Effector memory CD8-positive, alpha-beta T cell (primary cell): ENCODE data around the gene SEMA4D.

Source experiments
- ATAC-seq: fragments of 150-1000 bp; cut with Tn5 transposase; replicated peaks from 2 replicates; pipeline ENCODE4 v1.10.0; 2021; ENCODE audit warnings: mild to moderate bottlenecking, moderate library complexity
- DNase-seq, 3 experiments: peaks; one replicate each; pipeline ENCODE4 v3.0.0; 2021
- H3K27ac Mint-ChIP-seq, 2 donors: one replicate each; pipeline ENCODE4 v1.8.0; 2022; ENCODE audit warnings: mild to moderate bottlenecking in 2 of 2, mixed read lengths in 2 of 2, moderate library complexity in 2 of 2
- H3K27me3 Mint-ChIP-seq, 2 donors: one replicate each; pipeline ENCODE4 v1.8.0; 2022; ENCODE audit warnings: mixed read lengths in 2 of 2
- H3K36me3 Mint-ChIP-seq: one replicate; pipeline ENCODE4 v1.8.0; 2022; ENCODE audit warnings: mild to moderate bottlenecking, moderate library complexity, mixed read lengths; ENCODE audit not compliant: insufficient read depth
- H3K4me1 Mint-ChIP-seq, 2 donors: one replicate each; pipeline ENCODE4 v1.8.0; 2022; ENCODE audit warnings: low read depth in 2 of 2, mixed read lengths in 2 of 2
- H3K4me3 Mint-ChIP-seq, 2 donors: one replicate each; pipeline ENCODE4 v1.8.0; 2022; ENCODE audit warnings: mild to moderate bottlenecking in 2 of 2, mixed read lengths in 2 of 2, moderate library complexity in 2 of 2
- H3K9me3 Mint-ChIP-seq, 2 donors: one replicate each; pipeline ENCODE4 v1.8.0; 2022; ENCODE audit warnings: mixed read lengths in 2 of 2

SEMA4D gene

GRCh38 chr9:89365532-89365912 is 132.4 kb downstream of the SEMA4D start:
- Mint-ChIP-seq H3K9me3 (no peaks in the 10 kb centered on the region), H3K27me3 (no peaks in the 10 kb centered on the region), H3K27ac (peak overlapping the region in 1 of 2 donors; percentile 53), H3K4me3 (no peak overlapping the region), H3K4me1 (peaks cover 6 to 9% of the 10 kb centered on the region in 2 donors), H3K36me3 (peaks cover 37% of the 10 kb centered on the region)
- DNase-seq (no peak), ATAC-seq (no peak)

DNA sequence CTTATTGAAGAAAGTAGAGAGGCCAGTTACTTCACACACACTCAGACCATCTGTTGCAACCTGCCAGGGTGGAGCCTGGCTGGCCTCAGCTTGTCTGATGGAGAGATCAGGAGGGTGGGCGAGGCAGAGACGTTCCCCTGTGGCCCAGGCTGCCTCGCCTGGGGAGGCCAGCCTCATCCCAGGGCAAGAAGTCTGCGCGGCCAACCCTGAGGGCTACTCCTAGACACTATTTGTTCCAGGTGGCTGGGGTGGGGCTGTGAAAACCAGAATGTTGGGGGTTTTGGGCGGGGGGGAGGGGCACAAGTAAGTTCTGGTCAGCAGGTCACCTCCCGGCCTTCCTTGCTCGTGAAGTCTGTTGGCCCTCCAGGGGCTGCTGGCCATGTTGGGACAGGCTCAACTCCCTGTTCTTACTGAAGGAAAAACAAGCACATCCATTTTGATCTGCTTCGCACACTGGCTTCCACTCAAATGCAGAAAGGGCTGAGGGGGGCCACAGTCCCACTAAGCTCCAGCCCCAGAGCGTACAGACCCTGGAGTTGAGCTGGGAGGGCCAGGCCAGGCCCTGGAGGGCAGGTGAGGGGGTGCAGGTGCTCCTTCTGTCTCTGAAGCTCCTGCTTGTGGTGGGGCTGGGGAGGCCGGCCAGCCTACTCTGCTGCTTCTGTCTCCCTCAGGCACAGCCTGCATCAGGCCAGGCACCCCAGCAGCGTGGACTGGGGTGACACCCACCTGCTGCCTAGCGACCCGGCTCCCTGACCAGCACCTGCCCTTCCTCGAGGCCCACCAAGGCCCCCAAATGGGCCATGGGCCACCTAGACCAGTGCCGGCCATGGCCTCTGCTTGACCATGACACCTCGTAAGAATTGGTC is 133.0 kb downstream of the SEMA4D start:
- ATAC-seq: no peak
- no peak for DNase-seq
- Mint-ChIP-seq H3K36me3 (peaks cover 41% of the 10 kb centered on the region), H3K4me3 (no peak overlapping the region), H3K27me3 (no peaks in the 10 kb centered on the region), H3K27ac (peak overlapping the region in 1 of 2 donors; percentile 85), H3K9me3 (no peaks in the 10 kb centered on the region), H3K4me1 (peaks cover 6 to 11% of the 10 kb centered on the region in 2 donors)

DNA sequence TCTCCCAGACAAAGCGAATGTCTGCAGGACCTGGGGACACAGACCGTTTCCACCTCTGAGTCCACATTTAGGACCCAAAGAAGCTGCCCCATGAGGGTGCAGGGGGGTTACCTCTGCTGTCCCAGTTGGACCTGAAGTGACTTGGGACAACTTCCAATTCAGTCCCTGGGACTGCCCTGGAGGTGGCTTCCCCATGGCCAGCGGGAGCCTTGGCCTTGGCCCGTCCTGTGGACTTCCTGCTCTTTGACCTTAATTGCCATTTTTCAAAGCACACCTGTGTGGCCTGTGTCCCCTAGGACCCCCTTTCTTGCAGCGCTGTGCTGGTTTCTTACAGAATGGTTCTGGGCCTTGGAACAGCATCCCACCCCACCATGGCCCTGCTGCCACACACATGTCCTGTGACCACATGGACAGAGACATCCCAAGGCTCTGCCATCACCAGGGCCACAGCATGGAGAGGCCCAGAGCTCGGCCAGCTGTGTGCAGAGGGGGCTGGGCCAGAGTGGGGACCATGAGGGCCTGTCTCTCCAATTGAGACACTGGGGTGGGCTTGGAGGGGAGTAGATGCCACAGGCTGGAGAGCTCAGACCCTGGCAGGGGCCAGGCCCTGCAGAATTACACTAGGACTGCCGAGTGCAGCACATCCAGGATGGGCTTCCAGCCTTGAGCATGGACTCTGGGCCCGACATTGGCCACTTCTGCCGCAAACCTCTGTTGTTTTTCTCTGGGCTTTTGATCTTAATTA is 133.8 kb downstream of the SEMA4D start:
- no peak for DNase-seq

DNA sequence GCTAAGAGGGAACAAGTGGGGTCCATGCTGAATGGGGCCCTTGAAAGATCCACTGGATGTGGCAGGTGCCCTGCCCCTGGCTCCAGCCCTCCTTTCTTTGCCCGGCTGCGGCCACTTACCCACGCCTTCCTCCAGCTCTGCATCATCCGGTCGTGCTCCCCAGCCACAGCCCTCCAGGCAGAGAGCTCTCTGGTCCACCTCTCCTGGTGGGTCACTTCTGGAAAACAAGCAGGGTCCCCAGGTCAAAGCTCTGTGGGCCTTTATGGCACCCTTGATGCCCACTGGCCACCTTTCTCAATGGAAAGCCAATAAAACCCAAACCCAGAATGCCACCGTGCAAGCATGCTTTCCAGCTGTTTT is 134.6 kb downstream of the SEMA4D start:
- Mint-ChIP-seq H3K4me1 (peaks cover 5 to 7% of the 10 kb centered on the region in 2 donors), H3K36me3 (peaks cover 52% of the 10 kb centered on the region), H3K4me3 (no peak overlapping the region), H3K27me3 (no peaks in the 10 kb centered on the region), H3K9me3 (no peaks in the 10 kb centered on the region), H3K27ac (peak overlapping the region in 1 of 2 donors; percentile 57)
- ATAC-seq: no peak
- no peak for DNase-seq

More for the DNA sequence above, 133.8 kb downstream of the SEMA4D start:
- Mint-ChIP-seq H3K9me3 (no peaks in the 10 kb centered on the region), H3K4me1 (peaks cover 7 to 11% of the 10 kb centered on the region in 2 donors), H3K36me3 (peaks cover 44% of the 10 kb centered on the region), H3K27me3 (no peaks in the 10 kb centered on the region), H3K4me3 (no peak overlapping the region), H3K27ac (peak overlapping the region in 1 of 2 donors; percentile 85)
- no peak for ATAC-seq

GRCh38 chr9:89362647-89363310 is 135.1 kb downstream of the SEMA4D start:
- no peaks in the 10 kb centered on the region for H3K9me3 Mint-ChIP-seq
- no peak for ATAC-seq
- H3K27ac Mint-ChIP-seq: peak overlapping the region; percentile 25 to 57
- H3K27me3 Mint-ChIP-seq: no peaks in the 10 kb centered on the region
- no peak for DNase-seq
- peaks cover 57% of the 10 kb centered on the region for H3K36me3 Mint-ChIP-seq
- peaks cover 2 to 3% of the 10 kb centered on the region in 2 donors for H3K4me1 Mint-ChIP-seq
- H3K4me3 Mint-ChIP-seq: no peak overlapping the region

DNA sequence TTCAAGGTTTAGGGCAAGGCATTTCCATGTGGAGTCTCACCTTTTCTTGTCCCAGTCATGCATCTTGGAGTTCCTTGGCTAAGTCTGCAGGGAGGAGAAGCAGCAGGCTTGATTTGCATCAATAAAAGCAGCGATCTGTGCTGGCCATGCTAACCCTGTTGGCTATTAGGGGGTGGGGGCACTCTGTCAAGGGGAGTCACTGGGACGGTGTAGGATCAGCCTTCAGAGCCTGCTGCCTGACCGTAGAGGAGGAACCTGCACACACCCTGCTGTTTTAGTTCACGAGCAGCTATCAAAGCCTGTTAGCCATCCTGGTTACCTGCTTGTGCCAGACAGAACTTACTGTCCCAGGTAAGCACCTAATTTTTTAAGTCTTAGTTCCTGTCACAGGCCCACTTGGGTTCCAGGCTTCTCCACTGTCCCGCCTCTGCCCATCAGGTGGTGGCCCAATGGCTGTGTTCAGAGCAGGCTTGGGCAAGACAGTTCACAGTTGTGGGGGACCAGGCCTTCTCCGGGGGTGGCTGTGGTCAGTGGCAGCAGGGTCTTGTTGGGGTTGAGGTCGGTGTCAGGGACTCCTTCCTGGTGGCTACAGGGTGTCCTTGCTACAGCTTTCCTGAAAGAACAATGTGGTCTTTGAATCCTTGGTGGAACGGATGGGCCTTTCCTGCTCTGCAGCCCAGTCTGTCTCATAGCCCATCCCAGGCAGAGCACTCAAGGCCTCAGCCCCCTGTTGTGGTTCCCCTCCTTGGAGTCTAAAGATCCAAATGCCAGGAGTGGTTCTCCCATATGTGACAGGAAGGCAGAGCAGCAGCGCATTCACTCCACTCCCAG is 135.9 kb downstream of the SEMA4D start:
- Mint-ChIP-seq H3K27ac (peak overlapping the region; percentile 25 to 59), H3K9me3 (no peaks in the 10 kb centered on the region), H3K36me3 (peaks cover 64% of the 10 kb centered on the region), H3K4me1 (peaks cover 3% of the 10 kb centered on the region in 2 donors), H3K4me3 (no peak overlapping the region), H3K27me3 (no peaks in the 10 kb centered on the region)
- ATAC-seq (no peak), DNase-seq (no peak)

GRCh38 chr9:89361031-89361430 is 136.9 kb downstream of the SEMA4D start:
- Mint-ChIP-seq H3K27me3 (no peaks in the 10 kb centered on the region), H3K27ac (peak overlapping the region; percentile 59 to 69), H3K36me3 (peaks cover 74% of the 10 kb centered on the region), H3K4me3 (no peak overlapping the region), H3K9me3 (no peaks in the 10 kb centered on the region), H3K4me1 (peaks cover 3% of the 10 kb centered on the region in 2 donors)
- DNase-seq (no peak), ATAC-seq (no peak)

- ATAC-seq: no peak
- Mint-ChIP-seq H3K4me3 (no peak overlapping the region), H3K27me3 (no peaks in the 10 kb centered on the region), H3K36me3 (peaks cover 80% of the 10 kb centered on the region), H3K9me3 (no peaks in the 10 kb centered on the region), H3K4me1 (peaks cover 3% of the 10 kb centered on the region in 2 donors), H3K27ac (peak overlapping the region; percentile 59 to 69)
- no peak for DNase-seq
Measured at GRCh38 chr9:89360465-89360864, 137.4 kb downstream of the SEMA4D start.

DNA sequence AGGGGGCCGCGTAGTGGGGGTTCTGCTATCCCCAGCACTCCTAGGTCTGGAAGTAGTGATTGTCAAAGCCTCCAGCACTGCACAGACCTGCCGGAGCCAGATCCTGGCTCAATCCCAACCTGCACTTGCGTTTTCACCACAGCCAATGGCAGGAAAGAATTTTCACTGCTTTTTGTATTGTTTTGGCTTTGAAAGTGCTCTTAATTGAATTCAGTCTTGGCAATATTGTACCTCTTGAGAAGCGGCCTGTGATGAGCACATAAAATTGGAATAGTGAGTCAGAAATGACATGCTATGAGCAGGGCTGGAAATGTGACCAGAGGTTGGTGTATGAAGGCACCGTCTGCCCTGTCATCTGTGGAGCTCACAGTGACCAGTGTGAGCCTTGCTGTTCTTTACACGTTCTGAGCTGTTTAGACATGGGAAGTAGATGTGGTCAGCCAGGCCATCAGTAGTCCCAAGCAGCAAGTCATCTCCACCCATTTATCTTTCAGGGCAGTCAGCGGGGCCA is 138.1 kb downstream of the SEMA4D start:
- no peak for DNase-seq
- Mint-ChIP-seq H3K36me3 (peaks cover 85% of the 10 kb centered on the region), H3K27me3 (no peaks in the 10 kb centered on the region), H3K4me1 (peaks cover 3% of the 10 kb centered on the region in 2 donors), H3K27ac (peak overlapping the region; percentile 59 to 69), H3K9me3 (no peaks in the 10 kb centered on the region), H3K4me3 (no peak overlapping the region)
- ATAC-seq: no peak

DNA sequence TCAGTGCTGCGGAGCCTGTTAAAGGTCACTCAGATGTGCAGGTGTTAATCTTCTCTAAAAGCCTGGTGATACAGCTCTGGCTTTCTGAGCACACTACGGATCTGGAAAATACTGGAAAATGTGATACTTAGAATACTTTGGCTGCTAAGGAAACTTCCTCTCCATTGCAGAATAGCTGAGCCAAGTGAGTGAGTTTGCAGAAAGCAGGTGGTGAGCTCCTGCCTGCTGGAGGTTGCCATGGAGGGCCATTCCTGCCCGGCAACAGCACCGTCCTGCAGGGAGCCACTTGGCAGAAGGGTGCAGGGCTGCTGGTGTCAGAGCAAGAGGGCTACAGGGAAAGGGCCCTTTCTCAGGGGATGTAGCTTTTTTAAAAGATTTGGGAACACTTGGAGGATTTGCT is 138.9 kb downstream of the SEMA4D start:
- H3K27me3 Mint-ChIP-seq: no peaks in the 10 kb centered on the region
- H3K27ac Mint-ChIP-seq: peak overlapping the region in 1 of 2 donors; percentile 59
- DNase-seq: no peak
- H3K9me3 Mint-ChIP-seq: no peaks in the 10 kb centered on the region
- peaks cover 3% of the 10 kb centered on the region in 2 donors for H3K4me1 Mint-ChIP-seq
- H3K4me3 Mint-ChIP-seq: no peak overlapping the region
- H3K36me3 Mint-ChIP-seq: peaks cover 86% of the 10 kb centered on the region
- peak; percentile 37 for ATAC-seq

DNA sequence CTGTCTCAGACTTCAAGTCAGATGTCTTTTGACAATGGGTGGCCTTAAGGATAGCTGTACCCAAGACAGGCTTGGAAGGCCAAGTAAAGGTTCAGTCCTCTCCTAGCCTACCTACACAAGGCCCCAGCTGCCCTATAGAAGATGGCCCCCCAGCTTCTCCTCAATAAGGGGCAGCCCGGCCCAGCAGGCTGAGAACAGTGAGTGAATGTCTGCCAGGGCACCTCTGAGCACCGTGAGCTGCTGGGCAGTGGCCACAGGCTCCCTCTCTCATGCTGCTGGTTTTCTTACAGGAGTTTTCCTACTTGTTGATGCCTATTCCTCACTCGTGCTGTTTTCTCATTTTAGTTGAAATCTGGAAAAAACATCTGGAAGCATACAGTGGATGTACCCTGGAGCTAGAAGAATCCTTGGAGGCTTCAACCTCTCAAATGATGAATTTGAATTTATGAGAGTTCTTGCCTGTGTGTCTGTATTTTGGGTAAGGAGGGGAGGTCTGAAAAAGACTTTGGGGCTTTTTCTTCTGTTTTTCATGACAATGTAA is 139.5 kb downstream of the SEMA4D start:
- Mint-ChIP-seq H3K9me3 (no peaks in the 10 kb centered on the region), H3K4me3 (no peak overlapping the region), H3K27ac (peak overlapping the region in 1 of 2 donors; percentile 59), H3K27me3 (no peaks in the 10 kb centered on the region), H3K36me3 (peaks cover 83% of the 10 kb centered on the region), H3K4me1 (peaks cover 3% of the 10 kb centered on the region in 2 donors)
- ATAC-seq: no peak
- DNase-seq: no peak

GRCh38 chr9:89357331-89358197 is 140.3 kb downstream of the SEMA4D start:
- no peaks in the 10 kb centered on the region for H3K27me3 Mint-ChIP-seq
- no peak overlapping the region for H3K4me3 Mint-ChIP-seq
- peaks cover 88% of the 10 kb centered on the region for H3K36me3 Mint-ChIP-seq
- ATAC-seq: peak; percentile 36
- H3K27ac Mint-ChIP-seq: peak overlapping the region; percentile 49 to 59
- H3K9me3 Mint-ChIP-seq: no peaks in the 10 kb centered on the region
- DNase-seq: no peak
- peaks cover 6 to 7% of the 10 kb centered on the region in 2 donors for H3K4me1 Mint-ChIP-seq
